ENCODE measurements around the gene ADCYAP1. TPM values are rescaled to one million over a fixed set of nuclear protein-coding genes. Genes with fewer than 3 reads are reported as not detected.

ADCYAP1 gene
- total and polyA plus RNA-seq, 4 donors = 0.05 to 0.48 (median 0.11) TPM

DNA sequence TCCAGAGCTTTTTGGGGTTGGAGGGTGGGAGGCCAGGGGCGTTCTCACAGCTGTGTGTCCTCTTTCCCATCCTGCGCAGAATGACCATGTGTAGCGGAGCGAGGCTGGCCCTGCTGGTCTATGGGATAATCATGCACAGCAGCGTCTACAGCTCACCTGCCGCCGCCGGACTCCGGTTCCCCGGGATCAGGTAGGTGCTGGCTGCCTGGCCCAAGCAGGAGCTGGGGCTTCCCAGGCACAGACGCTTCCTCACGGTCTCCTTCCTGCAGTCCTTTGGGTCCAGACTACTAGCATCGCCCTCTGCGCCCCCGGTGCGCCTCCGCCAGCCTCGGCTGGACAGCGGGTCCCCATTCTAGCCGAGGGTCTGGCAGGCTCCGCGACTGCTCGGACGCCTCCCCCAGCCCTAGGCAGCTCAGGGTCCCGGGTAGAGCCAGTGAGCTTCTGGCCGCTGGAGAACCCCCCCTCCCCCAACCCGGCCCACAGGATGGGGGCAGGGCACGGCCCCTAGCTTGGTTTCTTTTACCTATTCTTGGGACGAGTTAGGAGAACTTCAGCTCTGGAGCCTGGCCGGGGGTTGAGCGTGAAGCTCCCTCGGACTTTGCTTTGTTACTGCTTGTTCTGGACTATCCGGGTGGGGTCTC lies 756 bp downstream of the ADCYAP1 start:
- DNase-seq (no peak), ATAC-seq (ENCODE audit: insufficient read depth, low FRiP score) (no peak)
- Histone ChIP-seq H3K27me3 (ENCODE audit: control insufficient read depth in 3 of 3, insufficient read depth in 3 of 3, low read length in 2 of 3) (peaks cover 5 to 89% (median 68%) of the 10 kb centered on the region in 3 donors), H3K4me1 (ENCODE audit: control insufficient read depth in 5 of 5, insufficient read depth in 5 of 5, low read length in 5 of 5) (peaks cover 0 to 22% (median 0%) of the 10 kb centered on the region in 5 donors), H3K4me3 (no peak overlapping the region), H3K9me3 (ENCODE audit: control insufficient read depth in 4 of 4, insufficient read depth in 3 of 4, low read length in 3 of 4) (peaks cover 0 to 14% (median 0%) of the 10 kb centered on the region in 4 donors), H3K27ac (ENCODE audit: low read depth in 1 of 2, low read length in 1 of 2) (no peak overlapping the region), H3K36me3 (ENCODE audit: control insufficient read depth in 4 of 4, insufficient read depth in 4 of 4, low read length in 4 of 4) (no peaks in the 10 kb centered on the region), H3K9ac (ENCODE audit: insufficient read depth in 1 of 2, low read length in 2 of 2) (no peak overlapping the region)
- WGBS, 2 donors = 4 to 7% methylated on average over 33 of the region's 33 CpGs
- TF ChIP-seq, protein P1, sequence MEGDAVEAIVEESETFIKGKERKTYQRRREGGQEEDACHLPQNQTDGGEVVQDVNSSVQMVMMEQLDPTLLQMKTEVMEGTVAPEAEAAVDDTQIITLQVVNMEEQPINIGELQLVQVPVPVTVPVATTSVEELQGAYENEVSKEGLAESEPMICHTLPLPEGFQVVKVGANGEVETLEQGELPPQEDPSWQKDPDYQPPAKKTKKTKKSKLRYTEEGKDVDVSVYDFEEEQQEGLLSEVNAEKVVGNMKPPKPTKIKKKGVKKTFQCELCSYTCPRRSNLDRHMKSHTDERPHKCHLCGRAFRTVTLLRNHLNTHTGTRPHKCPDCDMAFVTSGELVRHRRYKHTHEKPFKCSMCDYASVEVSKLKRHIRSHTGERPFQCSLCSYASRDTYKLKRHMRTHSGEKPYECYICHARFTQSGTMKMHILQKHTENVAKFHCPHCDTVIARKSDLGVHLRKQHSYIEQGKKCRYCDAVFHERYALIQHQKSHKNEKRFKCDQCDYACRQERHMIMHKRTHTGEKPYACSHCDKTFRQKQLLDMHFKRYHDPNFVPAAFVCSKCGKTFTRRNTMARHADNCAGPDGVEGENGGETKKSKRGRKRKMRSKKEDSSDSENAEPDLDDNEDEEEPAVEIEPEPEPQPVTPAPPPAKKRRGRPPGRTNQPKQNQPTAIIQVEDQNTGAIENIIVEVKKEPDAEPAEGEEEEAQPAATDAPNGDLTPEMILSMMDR (IDR thresholded peaks at IDR 0.05; ENCODE audit: control extremely low read depth, extremely low read depth) = no peak

DNA sequence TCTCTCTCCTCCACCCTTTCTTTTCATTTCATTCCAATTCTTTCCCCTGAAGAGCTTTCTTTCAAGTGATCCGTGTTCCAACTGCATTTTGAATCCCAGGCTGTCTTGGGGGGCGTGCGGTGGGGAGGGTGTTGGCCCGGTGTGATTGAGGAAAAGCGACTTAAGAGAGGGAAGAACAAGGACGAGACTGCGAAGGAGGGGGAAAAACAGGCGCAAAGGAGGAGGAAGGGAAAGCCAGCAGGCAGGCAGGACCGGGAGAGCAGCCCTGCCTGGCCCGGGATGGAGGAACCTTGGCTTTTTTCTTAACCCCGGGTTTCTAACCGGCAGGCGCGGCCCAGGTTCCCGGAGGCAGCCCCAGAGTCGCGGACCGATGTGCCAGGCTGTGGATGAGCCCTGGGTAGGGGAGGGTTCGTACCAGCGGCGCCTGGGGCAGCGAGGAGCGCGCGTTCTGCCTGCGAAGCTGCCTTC lies 1.3 kb downstream of the ADCYAP1 start:
- no peak overlapping the region for H3K27ac ChIP-seq (ENCODE audit: low read depth in 1 of 2, low read length in 1 of 2)
- no peak for DNase-seq
- ATAC-seq (ENCODE audit: insufficient read depth, low FRiP score) = no peak

DNA sequence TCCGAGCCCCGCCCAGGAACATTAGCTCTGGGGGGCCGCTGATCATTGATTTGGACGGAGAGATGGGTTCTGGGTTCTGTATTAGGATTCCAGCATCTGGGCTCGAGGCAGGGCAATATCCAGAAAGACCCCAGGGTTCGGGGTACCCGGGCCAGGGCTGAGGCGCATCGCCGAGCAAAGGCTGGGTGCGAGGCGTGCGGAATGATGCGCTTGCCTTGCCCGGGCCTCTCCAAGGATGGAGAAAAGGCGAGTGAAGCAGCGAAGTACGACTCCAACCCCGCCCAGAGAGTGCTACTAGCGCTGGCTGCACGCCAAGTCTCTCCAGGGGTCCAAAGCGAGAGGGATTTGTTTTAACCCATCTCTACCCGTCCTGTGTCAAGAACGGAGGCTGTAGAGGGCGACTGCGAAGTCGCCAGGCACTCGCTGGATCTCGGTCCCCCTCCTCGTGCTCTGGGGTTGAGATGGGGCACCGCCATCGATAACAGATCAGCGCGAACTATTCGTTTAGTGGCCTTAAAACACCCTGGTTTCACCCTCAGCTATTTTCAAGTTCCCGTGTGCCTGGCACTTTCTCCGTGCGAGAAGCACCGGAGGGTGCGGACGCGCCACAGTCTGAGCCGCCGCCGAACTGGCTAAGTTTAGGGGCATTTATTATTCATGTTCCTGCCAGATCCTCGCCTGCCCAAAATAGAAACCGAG lies 1.9 kb downstream of the ADCYAP1 start:
- no peak for ATAC-seq (ENCODE audit: insufficient read depth, low FRiP score)
- peaks cover 5 to 88% (median 77%) of the 10 kb centered on the region in 3 donors for H3K27me3 ChIP-seq (ENCODE audit: control insufficient read depth in 3 of 3, insufficient read depth in 3 of 3, low read length in 2 of 3)
- H3K4me3 ChIP-seq = no peak overlapping the region
- 2 to 7% methylated on average over 47 of the region's 47 CpGs for WGBS, 2 donors
- DNase-seq = peak; percentile 13 to 30 (median 24)
- no peak overlapping the region for H3K27ac ChIP-seq (ENCODE audit: low read depth in 1 of 2, low read length in 1 of 2)
- TF ChIP-seq, protein P1 (IDR thresholded peaks at IDR 0.05; ENCODE audit: control extremely low read depth, extremely low read depth) = no peak
- H3K4me1 ChIP-seq (ENCODE audit: control insufficient read depth in 5 of 5, insufficient read depth in 5 of 5, low read length in 5 of 5) = peaks cover 0 to 22% (median 0%) of the 10 kb centered on the region in 5 donors
- H3K9ac ChIP-seq (ENCODE audit: insufficient read depth in 1 of 2, low read length in 2 of 2) = no peak overlapping the region
- H3K9me3 ChIP-seq (ENCODE audit: control insufficient read depth in 4 of 4, insufficient read depth in 3 of 4, low read length in 3 of 4) = peaks cover 0 to 14% (median 0%) of the 10 kb centered on the region in 4 donors
- no peaks in the 10 kb centered on the region for H3K36me3 ChIP-seq (ENCODE audit: control insufficient read depth in 4 of 4, insufficient read depth in 4 of 4, low read length in 4 of 4)

More for the DNA sequence above, 1.3 kb downstream of the ADCYAP1 start:
- 2% methylated on average over 25 to 26 of the region's 26 CpGs for WGBS, 2 donors
- Histone ChIP-seq H3K9ac (ENCODE audit: insufficient read depth in 1 of 2, low read length in 2 of 2) (no peak overlapping the region), H3K27me3 (ENCODE audit: control insufficient read depth in 3 of 3, insufficient read depth in 3 of 3, low read length in 2 of 3) (peaks cover 5 to 90% (median 72%) of the 10 kb centered on the region in 3 donors), H3K36me3 (ENCODE audit: control insufficient read depth in 4 of 4, insufficient read depth in 4 of 4, low read length in 4 of 4) (no peaks in the 10 kb centered on the region), H3K9me3 (ENCODE audit: control insufficient read depth in 4 of 4, insufficient read depth in 3 of 4, low read length in 3 of 4) (peaks cover 0 to 14% (median 0%) of the 10 kb centered on the region in 4 donors), H3K4me3 (no peak overlapping the region), H3K4me1 (ENCODE audit: control insufficient read depth in 5 of 5, insufficient read depth in 5 of 5, low read length in 5 of 5) (peaks cover 0 to 22% (median 0%) of the 10 kb centered on the region in 5 donors)
- TF ChIP-seq, protein P1 (IDR thresholded peaks at IDR 0.05; ENCODE audit: control extremely low read depth, extremely low read depth) = no peak
